GM19328 (cell line): Measurements from ENCODE around the gene TCF12.

Experiments used
- ATAC-seq: cut with Tn5 transposase; IDR thresholded peaks from one replicate; pipeline ENCODE4 v1.9.1; 2021; ENCODE audit warnings: mild to moderate bottlenecking, moderate library complexity; ENCODE audit not compliant: unreplicated experiment

Gene TCF12

DNA sequence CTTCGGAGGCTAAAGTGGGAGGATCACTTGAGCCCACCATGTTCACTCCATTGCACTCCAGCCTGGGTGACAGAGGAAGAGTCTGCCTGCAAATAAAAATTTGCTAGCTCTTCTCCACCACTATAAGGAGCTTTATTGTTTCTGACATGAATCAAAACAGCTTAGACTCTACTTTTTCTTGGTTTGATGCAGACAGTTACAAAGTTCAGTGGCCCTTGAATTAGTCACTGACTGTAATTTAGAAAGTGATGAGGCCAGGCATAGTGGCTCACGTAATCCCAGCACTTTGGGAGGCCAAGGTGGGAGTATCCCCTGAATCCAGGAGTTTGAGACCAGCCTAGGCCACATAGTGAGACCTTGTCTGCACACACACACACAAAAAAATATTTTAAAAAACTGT lies 285.5 kb downstream of the TCF12 start:
- ATAC-seq: no peak

DNA sequence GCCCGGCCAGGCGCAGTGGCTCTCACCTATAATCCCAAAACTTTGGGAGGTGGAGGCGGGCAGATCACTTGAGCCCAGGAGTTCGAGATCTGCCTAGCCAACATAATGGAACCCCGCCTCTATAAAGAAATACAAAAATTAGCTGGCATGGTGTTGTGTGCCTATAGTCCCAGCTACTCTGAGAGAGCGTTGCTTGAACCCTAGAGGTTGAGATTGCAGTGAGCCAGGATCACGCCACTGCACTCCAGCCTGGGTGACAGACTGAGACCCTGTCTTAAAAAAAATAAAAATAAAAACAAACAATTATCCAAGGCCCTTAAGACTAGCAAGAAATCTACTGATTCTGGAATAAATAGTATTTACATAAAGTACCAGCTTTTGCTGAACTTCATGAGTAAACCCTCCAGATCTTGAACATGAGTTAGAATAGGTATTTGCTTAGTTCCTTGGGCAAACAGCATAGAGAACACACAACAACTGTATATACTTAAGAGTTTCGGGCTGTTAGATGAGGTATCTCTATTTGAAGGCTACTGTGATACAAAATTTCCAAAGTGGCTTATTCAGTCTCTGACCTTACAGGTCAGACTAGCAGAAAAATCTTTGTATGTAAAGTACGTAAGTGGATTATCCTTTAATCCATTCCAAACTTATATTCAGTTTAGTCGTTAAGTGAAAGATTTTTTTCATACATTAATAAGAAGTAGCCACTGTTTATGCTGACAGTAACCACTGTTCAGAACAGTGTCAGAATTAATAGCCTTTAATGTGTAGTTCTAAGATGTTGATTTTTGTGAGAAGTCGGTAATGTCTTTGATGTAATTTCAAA lies 286.8 kb downstream of the TCF12 start:
- ATAC-seq: no peak

GRCh38 chr15:57205996-57206395 lies 287.6 kb downstream of the TCF12 start:
- ATAC-seq: no peak

DNA sequence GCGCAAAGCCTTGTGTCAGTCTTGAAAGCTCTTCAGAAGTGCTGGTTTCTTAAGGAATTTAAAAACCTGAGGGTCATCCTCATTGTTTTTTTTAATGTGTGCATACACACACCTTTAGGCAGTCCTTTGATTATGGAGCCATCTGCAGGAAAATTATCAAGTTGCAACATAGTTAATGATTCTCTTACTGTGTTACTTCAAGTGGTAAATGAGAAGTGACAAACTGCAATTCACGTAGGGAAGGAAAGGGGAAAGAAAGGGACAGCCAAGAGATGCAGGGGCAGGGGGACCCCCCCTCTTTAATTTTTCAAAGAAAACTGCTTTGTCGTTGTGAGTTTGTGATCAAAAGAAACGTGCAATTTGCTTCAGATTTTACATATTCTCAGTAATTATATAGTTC lies 295.4 kb downstream of the TCF12 start:
- ATAC-seq: no peak

DNA sequence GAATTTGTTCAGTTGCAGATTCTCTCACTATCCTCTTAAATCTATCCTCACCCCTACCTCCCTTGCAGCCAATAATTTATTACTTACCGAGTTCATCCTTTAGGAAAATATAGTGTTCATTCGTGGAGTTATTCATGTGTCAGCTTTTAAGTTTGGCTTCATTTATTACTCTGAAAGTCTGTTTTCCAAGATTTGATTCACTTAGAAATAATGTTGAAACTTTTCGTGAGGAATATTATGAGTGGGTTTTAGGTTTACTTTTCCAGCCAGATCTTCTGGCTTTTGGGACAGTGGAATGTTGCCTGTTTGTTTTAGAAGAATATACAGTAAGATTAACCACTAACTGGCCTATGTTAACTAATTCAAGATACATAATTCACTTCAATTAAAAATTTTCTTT lies 296.9 kb downstream of the TCF12 start:
- no peak for ATAC-seq

GRCh38 chr15:57215881-57216280 lies 297.4 kb downstream of the TCF12 start:
- ATAC-seq: no peak

- ATAC-seq: no peak
Measured at GRCh38 chr15:57216288-57216687, 297.8 kb downstream of the TCF12 start.

DNA sequence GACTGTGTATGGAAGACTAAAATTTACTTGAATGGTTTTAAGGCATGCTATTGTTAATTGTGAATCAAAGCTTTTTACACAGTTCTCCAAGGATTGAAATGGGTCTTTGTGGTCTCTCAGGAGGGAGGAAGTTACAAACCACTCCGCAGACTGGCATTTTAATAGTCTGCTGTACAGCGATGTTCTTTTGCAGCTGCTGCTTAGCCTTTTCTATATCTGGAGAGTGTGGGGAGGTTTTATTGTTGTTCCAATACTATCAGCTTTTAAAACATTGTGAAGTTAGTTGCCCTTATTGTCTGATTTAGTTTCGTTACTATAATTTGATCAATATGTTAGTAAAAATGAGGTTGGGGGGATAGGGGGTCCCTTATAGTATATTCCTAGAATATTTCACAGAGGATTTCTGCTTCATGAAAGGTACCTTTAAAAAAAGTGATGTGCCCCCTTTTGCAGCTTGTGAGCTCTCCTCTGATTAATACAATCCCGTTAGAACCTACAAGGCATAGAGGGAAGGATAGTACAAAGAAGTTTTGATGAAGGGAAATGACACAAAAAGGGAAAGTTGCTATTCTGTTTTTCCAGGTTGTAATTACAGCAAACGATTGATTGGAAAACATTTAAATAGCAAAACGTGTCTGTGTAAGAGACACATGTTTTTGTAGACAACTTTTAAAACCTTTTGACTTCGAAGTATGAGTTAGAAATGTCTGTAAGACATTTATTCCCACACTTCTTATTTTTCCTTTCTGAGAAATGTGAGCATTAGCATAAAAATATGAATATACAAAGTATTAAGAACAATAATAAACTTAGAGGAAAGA lies 299.5 kb downstream of the TCF12 start:
- ATAC-seq: no peak

DNA sequence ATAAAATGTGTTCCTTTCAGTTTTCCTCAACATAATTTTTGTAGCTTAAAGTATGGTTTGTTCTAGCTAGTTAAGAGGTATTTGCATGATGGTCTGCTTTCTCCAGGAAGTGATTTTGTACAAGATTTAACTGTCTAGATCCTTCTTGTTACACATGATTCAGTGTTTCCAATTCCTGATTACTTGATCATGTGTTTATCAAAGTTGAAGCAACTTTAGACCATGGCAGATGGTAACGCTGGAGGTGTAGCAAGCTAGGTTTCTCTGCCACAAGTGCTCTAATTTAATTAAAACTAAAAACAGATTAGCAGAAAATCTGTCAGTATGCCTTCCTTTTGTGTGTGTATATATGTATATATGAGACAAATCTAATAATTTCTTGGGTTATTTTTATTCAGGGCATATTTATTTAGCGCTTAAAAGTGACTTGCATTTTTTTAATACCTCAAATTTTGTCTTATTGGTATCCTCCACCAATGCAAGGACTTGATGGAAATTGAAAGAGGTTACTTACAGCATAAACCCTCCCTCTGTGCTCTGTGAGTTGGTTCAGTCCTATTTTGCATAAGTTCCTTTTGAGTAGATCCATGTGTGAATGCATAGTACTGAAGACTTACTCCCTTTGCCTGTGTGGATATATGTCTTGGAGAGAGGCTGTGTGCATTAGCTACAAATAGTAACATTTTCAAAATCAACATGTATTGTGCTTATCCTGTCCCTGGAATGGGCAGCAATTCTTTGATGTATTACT lies 300.6 kb downstream of the TCF12 start:
- ATAC-seq: no peak

GRCh38 chr15:57220205-57220604 lies 301.8 kb downstream of the TCF12 start:
- no peak for ATAC-seq

DNA sequence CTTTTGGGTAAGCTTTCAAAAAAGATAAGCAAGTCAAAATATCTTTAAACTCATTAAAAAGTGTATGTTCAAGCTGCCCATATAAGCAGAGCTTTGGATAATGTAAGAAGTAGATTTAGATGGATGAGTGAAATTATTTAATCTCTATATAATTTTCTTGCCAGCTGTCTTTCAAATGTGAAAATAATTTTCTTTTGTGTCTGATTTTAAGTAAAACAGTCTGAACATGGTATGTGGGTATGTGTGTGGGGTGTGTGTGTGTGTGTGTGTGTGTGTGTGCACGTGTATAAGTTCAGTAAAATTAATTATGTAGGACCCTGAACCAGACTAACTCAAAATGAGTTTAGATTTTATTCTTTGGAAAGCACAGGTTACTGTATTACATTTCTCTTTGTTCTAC lies 302.7 kb downstream of the TCF12 start:
- no peak for ATAC-seq

DNA sequence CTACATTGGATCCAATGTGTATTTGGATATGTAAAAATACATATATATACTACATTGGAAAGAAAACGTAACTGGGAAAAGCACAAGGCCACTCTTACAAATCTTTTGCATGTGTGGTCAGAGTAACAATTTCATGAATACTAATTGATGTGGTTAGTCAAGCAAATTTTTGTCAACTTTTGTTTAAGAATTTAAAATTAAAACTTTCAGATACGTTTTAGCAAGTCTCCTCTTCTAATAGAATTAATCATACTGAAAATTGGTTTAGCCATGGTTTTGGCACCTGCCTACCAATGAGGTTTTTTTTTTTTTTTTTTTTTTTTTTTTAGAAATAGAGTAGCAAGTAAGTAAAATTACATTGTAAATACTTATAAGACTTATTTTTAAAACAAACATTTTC lies 304.9 kb downstream of the TCF12 start:
- no peak for ATAC-seq

- no peak for ATAC-seq
Measured at GRCh38 chr15:57223887-57224286, 305.4 kb downstream of the TCF12 start.

- ATAC-seq: no peak
Measured at GRCh38 chr15:57224664-57225063, 306.2 kb downstream of the TCF12 start.

DNA sequence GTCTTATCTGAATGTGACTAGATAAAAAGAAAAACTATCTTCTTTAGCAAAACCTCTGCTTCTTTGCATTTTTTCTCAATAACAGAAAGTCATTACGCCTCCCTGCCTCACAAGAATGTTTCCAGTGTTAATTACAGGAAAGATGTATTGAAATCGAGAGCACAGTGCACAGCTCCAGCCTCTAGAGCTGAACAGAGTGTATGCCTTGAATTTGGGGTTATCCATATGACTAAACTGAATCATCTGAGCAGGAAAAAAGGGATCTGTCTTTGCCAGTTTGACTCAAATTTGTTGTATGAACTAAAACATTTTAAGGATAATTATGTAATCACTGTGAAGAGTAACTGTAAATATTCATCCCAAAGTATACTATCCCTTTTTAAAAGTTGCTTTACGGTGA lies 308.7 kb downstream of the TCF12 start:
- no peak for ATAC-seq

- ATAC-seq: no peak
Measured at GRCh38 chr15:57227899-57228298, 309.5 kb downstream of the TCF12 start.

DNA sequence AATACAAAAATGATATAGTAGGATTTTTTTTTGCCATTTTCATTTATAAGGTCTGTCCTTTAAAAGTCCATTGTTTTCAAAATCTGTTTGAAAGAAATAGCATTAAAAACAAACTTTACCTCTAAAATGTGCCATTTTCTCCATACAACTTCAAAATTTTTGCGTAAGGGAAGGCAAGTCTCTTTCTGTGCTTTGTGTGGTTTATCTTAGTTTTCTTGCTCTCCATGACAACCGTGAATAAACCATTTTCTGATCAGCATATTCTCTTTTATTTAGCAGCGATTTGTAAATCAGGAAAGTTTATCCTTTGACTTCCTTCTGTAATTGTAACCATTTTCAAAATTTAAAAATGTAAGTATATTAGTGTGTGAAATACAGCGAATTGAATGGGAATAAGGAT lies 310.0 kb downstream of the TCF12 start:
- ATAC-seq: no peak

DNA sequence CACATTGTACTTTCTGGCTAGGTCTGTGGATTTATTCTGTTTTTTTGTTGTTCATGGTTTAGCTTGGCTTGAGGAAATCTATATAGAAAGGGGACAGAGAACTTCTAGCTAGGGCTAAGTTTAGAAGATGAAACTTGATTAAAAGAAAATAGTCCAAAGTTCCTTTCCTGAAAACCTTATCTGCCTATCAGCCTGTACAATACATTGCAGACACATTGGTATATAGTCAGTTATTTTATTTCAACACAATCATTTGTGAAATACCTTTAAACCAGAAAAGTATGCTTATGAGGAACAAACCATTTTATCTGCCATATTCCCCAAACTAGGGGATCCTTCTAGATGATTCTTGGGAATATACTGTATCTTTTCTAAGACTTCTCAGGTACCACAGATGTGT lies 310.6 kb downstream of the TCF12 start:
- no peak for ATAC-seq

GRCh38 chr15:57231559-57231958 lies 313.1 kb downstream of the TCF12 start:
- no peak for ATAC-seq

GRCh38 chr15:57234156-57234555 lies 315.7 kb downstream of the TCF12 start:
- no peak for ATAC-seq

DNA sequence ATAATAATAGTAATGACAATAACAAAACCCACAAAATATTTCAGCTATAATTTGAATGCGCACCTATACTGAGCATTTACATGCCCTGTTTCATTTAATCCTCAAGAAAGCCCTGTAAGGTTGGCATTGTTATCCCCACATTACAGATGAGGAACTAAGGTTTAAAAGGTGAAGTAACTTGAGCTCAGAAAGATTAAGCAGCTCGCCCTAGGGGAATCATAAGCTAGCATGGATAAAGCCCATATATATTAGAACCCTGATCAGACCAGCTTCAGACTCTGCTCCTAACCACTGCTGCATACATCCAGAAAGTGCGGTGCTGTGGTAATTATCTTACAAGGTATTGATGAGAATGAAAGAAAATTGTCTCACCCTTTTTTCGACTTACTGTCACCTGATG lies 316.7 kb downstream of the TCF12 start:
- ATAC-seq: no peak

GRCh38 chr15:57235873-57236272 lies 317.4 kb downstream of the TCF12 start:
- no peak for ATAC-seq
